Suprapubic skin (tissue), 4 donors: ENCODE measurements around the gene TRIM26.
"Not testable (repeated sequence)": the region's sequence is repeated elsewhere in the genome, so short reads cannot be mapped to it uniquely, and the experiment has no call there.

Source experiments
- CTCF ChIP-seq, 2 donors: fragments of 200-600 bp in 1 of 2; fragments of 450-650 bp in 1 of 2; sonication (generic) in 1 of 2; IDR thresholded peaks; one replicate each; pipeline ENCODE4 v1.5.1; 2016 to 2019; ENCODE audit warnings: antibody characterized with exemption in 2 of 2, mild to moderate bottlenecking in 1 of 2, moderate library complexity in 1 of 2
- EP300 ChIP-seq: sonication (generic); formaldehyde crosslinking; IDR thresholded peaks from one replicate; pipeline ENCODE4 v1.6.1; 2017; ENCODE audit warnings: antibody characterized with exemption
- POLR2A ChIP-seq, 2 donors: fragments of 450-650 bp; IDR thresholded peaks; one replicate each; pipeline ENCODE4 v1.6.1; 2017; ENCODE audit warnings: antibody characterized with exemption in 2 of 2, mild to moderate bottlenecking in 2 of 2, moderate library complexity in 2 of 2
- POLR2AphosphoS5 ChIP-seq, 3 donors: sonication (generic); formaldehyde crosslinking; IDR thresholded peaks; one replicate each; pipeline ENCODE4 v1.6.1; 2017; ENCODE audit warnings: antibody characterized with exemption in 3 of 3

GRCh38 chr6:30221956-30222355, 8.8 kb upstream of the TRIM26 start:
- not testable (repeated sequence) for TF ChIP-seq CTCF (IDR thresholded peaks at IDR 0.05); EP300; POLR2A (IDR thresholded peaks at IDR 0.05); POLR2AphosphoS5 (IDR thresholded peaks at IDR 0.05)
